COLO668 (cell line): Measurements from ENCODE around the gene LBHD1.
A peak's percentile ranks its signal among the peaks of the same experiment; 100 is the strongest.
"Not testable (repeated sequence)": the region's sequence is repeated elsewhere in the genome, so short reads cannot be mapped to it uniquely, and the experiment has no call there.

Experiments used
- DNase-seq: peaks from one replicate; lab custom pipeline; 2025; ENCODE audit not compliant: unreplicated experiment; lab: John Stamatoyannopoulos, UW

The LBHD1 gene

DNA sequence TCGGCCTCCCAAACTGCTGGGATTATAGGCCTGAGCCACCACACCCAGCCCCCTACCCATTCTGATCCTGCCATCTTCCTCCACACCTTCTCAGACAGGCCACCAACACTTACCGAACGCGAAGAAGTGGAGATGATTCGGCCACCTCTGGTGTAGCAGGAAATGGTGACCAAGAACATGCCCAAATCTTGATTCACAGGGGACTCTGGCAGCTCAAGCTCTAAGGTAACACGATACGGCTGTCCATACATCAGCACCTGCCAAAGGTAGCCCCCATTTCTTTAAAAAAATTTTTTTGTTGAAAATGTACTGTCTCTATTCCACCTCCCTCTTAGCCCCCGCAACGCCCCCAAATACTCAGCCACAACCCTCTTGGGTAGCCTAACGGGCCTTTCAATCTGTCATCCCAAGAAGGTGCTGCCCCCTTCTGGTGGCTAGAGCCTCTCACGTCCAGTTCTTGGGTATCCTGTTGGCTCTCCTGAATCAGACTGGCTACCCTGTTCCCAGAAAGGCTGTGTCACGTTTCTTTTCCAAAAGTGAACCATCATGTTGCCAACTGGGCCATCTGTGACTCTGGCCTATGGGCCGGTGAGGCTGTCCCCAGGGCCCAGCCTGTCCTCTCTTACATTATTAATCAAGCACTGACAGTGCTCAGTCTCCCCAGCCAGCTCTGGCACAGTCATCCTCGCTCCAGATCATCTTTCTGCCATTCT lies 22.5 kb upstream of the LBHD1 start:
- peak; percentile 63 for DNase-seq

DNA sequence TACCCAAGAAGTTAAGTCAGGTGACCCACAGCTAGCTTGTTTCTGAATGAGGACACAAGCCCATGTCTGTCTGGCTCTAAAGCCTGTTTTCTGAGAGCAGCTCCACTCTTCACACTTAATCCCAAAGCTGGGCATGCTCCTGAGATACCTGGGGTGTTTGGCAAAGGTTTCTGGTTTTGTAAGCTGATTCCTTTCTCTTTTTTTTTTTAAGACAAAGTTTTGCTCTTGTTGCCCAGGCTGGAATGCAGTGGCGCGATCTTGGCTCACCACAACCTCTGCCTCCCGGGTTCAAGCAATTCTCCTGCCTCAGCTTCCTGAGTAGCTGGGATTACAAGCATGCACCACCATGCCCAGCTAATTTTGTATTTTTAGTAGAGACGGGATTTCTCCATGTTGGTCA lies 21.6 kb upstream of the LBHD1 start:
- DNase-seq, result not testable (repeated sequence)

DNA sequence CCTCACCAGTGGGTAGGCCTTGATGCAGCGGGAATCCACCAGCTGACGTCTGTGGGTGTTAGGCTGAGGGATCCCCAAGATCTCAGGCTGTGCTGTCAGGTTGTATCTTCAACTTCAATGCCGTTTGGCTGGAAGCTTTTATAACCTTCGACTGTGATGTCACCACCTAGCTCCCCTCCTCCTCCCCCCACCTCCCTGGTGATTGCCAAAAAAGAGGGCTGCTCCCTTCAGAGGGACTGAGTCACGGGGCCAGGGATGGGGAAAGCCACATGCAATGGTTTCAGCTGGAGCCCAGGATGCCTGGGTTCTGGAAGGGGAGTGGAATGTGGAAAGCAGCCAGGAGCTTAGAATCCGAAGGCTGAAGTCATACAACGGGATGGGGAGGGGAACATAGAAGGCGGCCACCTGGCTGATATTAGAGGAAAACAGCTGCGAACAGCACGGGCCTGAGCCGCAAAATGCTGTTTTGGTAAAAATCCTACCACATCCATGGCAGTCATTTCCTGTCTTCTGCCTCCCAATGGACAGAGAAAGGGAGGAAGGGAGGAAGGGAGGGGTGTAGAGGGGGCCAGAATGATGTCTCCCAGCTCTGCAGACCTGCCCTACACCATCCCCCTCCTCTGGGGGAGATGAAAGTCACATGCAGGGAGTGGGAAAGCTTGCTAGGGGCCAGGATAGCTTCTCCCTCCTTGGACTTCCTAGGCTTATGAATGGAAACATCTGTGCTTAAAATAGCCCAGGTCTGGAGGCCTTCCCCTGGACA lies 17.5 kb upstream of the LBHD1 start, which contains the start of gene LRRN4CL:
Gene LRRN4CL (minus strand): TSS at position 110 of the 763 bp plus-strand sequence. CDS start 1,022 bp downstream, outside the sequence.
- DNase-seq, result no peak

DNA sequence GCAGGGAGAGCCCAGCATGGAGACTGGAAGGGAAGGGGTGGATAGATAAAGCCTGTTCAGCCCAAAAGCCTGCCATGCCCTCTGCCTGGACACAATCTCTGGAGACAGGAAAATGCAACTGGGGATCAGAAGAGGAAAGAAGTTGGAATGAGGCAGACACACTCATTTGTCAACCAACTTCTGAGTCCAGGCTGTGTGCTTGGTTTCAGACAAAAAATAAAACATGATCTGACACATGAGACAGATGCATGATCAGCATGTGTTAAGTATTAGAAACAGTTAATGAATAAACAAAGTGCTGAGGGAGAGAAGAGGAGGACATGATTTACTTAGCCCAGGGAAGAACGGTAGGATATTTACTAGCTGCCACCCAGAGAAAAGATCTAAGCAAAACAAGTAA lies 16.4 kb upstream of the LBHD1 start:
- DNase-seq, result no peak

DNA sequence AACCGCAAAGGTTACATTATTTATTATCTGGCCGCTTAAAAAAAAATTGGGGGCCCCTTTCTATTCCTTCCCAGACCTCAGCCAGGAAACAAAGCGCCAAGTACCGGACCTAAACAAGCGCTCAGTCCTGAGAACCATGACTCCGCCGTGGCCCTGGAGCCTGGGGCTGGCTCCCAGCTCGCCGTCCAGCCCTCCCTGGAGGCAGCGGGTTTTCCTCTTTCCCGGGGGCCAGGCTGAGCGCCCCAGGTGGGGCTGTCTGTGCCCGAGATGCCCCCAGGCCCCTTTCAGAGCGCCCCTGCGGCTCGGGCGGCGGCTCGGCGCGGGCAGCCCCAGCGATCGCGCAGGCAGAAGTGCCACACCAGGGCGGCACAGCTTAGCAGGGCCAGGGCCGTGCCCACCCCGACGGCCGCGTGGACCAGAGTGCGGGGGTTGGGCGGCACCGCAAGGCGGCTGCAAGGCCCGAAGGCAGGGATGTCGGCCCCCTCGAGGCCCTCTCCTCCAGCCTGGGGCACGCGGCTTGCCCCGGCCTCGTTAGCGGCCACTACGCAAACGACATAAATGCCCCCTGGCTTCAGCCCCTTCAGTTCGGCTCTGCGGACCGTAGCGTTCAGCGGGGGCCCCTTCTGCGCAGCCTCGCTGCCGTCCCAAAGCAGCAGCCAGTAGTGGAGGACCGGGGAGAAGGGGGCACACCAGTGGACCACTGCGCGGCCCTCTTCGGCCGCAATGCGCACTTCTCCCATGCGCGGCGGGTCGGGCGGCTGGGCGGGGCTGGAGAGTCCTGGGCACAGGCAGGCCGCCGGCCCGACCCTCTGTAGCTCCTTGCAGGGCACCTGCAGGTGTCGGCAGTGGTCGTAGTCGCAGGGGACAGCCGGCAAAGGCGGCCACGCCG lies 15.7 kb upstream of the LBHD1 start:
- no peak for DNase-seq

DNA sequence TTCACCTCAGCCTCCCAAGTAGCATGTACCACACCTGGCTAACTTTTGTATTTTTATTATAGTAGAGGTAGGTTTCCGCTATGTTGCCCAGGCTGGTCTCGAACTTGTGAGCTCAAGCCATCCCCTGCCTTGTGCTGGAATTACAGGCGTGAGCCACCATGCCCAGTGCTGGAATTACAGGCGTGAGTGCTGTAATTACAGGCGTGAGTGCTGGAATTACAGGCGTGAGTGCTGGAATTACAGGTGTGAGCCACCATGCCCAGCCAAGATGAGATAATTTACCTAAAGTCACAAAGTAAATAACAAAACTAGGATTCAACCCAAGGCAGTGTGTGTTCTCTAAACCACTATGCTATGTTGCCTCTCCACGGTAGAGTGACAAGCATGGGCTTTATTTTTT lies 10.5 kb upstream of the LBHD1 start:
- no peak for DNase-seq

DNA sequence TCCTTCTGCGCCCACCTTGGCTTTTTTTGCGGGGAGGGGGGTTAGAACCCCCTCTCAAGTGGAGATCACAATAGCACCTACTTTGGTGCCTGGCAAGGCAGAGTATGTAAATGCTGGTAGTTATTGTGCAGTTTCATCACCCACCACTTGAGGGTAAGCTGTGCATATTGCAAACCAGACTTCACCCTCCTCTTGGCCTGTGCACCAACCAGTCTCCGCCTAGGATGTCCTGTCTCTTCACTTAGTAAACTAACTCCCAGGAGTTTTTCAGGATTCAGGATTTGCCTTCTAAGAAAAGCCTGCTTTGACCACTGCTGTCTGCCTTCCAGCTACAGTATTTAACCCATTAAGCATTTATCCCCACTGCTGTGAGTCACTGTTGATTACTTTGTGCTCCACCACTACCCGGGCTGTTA lies 8.8 kb upstream of the LBHD1 start:
- peak; percentile 43 for DNase-seq

DNA sequence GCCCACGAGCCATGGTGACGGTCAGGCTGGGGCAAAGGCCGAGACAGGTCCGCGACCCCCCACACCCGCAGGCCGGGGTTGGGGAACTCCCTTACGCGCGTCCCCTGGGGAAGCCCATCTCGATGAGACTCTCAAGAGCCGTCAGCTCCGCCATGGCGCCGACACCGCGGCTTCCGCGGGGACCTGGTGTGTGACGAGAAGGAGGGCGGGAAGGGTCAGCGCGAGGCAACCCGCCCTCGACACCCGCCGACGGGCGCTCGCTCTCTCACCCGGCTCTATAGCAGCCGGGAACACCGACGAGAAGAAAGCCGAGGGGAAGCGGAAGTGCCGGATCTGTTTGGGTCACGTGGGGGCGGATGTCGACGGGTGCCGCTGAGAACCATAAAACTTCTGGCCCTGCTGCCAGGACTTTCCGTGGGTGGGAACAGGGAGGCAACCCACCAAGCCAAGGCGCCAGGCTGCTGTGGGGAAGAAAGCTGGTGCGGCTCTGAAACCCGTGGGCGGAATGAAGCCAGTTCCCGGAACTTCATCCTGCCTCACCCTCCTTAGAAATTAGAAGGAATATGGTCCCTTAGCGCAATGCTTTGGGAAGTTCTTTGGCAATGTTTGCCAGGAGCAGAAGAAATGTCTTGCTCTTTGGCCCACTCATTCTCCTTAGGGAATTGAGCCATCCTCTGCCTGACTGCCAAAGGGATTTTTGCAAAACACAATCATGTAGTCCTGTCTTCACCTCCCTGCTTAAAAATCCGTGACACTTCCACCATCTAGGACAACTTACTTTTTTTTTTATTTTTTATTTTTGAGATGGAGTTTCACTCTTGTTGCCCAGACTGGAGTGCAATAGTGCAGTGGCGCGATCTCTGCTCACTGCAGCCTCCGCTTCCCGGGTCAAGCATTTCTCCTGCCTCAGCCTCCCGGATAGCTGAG lies 7.0 kb upstream of the LBHD1 start, which contains the start of gene UBXN1:
Gene UBXN1 (minus strand): TSS at position 304 of the 927 bp plus-strand sequence. CDS start 150 bp downstream, at position 154.
- DNase-seq, result peak; percentile 84

DNA sequence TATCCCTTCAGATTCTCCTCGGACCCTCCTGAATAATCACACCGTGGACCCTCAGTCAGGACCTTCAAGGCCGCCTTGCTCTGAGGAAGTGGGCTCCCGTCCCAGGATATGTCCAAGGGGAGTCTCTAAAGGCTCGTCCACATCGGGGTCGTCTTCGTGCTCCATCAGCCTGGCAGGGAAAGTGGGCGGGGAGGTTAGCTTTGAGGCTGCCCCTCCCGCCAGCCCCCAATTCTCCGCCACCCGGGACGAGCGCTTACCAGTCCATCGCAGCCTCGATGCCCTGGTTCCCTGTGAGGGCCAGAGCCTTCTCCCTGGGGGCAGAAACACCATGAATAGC lies 6.3 kb upstream of the LBHD1 start:
- no peak for DNase-seq

DNA sequence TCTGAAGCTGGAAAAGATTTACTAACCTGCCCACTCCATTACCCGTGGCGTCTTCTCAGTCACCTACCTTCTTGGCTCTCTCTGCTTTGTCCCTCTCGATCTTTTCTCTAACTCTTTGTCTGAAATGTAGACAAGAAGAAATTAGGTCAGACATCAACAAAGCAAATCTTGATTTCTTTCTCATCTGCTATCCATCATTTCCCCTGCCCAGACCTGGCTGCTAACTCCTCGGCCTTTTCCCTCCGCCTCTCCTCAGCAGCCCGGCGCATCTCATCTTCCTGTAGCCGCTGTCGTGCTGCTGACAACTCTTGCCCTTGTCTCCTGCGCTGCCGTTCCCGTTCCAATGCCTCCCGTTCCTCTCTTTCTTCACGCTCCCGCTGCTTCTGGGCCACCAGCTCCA lies 5.6 kb upstream of the LBHD1 start:
- DNase-seq, result no peak

DNA sequence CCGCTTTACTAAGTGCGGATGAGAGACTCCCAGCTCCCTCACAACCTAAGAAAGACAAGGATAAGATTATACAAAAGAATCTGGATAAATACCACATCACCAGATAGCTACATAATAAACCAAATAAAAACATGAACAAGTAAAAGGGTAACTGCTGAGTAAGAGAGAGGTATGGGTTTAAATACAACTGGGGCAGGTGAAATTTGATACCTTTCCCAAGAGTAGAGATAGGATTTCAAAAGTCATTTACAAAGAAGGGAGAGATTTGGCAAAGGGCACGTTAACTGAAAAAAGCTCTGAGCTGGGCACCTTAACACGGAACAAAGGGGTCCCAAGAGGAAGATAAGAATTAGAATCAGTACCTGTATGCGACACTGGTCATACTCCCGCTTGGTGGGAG lies 5.1 kb upstream of the LBHD1 start:
- DNase-seq, result no peak

DNA sequence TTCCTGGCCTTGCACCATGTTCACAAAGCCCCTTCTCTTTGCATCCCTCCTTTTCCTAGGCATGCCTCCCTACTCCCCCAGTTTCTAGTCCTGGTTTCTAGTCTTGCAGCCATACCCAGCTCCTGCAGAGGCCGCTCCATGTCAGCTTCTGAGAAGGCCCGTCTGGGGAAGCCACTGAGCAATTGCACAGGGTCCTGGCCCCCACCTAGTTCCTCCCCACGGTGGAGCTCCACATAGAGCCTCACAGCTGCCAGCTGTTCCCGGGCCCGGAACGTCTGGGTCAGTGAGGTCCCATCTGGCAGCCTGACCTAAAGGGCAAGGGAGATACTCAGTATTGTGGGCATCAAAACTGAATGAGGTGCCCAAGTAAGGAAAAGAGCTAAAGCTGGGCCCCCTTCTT lies 4.6 kb upstream of the LBHD1 start:
- no peak for DNase-seq

DNA sequence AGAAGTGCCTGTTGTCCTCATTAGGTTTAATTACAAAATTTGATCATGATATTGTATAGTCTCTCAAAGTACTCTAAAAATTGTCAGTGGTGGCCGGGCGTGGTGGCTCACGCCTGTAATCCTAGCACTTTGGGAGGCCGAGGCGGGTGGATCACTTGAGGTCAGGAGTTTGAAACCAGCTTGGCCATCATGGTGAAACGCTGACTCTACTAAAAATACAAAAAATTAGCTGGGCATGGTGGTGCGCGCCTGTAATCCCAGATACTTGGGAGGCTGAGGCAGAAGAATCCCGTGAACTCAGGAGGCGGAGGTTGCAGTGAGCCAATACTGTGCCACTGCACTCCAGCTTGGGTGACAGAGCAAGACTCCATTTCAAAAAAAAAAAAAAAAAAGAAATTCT lies 3.3 kb upstream of the LBHD1 start:
- DNase-seq, result not testable (repeated sequence)

DNA sequence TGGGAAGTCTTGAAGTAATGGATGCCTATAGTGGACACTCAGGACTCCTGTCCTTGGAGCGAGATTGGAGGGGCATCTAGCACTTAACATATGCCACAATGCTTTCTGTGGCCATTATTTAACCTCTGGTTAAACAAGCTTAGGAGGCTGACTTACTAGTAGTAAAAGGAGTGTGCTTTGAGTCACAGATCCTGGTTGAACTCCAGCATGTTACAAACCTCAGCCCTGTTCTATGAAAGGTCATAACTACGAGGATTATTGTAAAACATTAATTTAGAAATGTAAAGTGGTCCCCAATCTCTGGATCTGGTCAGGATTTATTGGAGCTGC lies 1.1 kb upstream of the LBHD1 start:
- DNase-seq, result no peak

DNA sequence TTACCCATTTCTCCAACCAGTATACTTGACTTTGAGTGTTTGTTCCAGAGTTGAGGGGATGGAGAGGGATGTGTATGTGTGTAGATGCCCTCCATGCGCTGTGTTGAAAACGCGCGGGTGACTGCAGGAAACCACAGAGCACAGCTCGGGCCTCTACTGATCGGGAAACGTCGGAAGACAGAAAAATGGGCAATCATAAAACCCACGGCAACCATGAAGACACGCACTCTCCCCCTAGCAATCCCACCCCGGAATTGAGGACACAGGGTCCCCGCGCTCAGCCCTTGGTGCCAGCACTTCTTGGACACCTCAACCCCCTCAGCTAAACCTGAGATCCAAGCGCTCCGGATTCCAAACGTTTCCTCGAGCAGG lies 845 bp downstream of the LBHD1 start:
- peak; percentile 66 for DNase-seq

DNA sequence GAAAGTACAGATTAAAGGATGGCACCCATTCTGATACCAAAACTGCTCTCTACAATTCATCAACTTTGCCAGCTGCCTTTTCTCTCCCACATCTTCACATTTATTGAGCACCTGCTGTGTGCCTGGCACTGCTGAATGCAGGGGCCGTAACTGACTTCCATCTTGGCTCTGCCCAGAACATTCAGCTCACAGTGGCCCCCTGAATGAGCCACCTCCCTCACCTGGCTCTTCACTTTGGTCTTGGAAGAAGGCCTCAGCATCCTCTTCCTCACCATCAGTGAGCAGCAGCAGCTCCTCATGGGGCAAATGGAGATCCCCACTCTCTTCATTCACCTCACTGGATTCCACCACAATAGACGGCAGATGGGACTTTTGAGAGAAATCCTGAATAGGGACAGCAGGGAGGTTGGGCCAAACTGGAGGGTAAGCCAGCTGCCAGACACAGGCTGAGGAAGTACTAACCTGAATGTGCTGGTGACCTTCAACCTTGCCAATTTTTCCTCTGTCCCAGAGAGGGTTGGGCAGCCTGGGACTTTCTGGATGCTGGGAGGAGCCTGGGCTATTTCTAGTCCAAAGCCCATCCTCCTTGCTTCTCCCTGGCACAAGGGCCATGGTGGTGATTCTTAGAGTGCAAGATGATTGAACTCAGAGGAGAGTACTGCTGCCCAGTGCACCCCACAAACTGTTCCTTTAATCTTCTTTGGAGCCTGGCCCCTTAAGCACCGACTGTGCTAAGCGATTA lies 2.5 kb downstream of the LBHD1 start:
- DNase-seq, result no peak

DNA sequence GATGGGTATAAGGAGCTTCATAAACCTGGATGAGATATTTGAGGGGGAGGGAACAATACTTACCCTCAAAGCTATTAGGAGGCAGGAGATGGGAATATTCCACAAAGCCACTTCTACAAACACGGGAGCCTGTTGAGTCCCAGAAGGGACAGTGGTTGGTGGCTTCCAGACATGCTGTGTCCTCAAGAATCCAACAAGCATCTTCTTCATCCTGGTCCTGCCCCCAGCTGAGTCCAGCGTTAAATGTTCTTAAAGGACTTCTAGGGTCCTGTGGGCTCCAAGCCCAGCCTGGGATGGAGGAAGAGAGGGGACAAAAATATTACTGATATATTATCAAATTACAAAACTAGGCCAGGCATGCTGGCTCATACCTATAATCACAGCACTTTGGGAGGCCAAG lies 4.6 kb downstream of the LBHD1 start:
- DNase-seq, result no peak

DNA sequence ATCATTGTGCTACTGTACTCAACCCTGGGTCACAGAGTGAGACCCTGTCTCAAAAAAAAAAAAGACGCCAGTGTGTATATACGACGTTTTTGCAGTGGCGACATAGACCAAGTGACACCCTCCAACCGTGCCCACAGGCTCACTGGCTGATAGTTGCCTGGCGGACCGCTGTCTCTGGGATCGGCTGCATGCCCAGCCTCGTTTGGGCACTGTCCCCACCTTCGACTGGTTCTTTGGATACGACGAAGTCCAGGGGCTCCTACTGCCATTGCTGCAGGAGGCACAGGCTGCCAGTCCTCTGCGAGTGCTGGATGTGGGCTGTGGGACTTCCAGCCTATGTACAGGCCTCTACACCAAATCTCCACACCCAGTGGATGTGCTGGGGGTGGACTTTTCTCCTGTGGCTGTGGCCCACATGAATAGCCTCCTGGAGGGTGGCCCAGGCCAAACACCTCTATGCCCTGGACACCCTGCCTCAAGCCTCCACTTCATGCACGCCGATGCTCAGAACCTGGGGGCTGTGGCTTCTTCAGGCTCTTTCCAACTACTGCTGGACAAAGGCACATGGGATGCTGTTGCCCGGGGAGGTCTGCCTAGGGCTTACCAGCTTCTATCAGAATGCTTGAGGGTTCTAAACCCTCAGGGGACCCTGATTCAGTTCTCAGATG lies 5.7 kb downstream of the LBHD1 start:
- no peak for DNase-seq

DNA sequence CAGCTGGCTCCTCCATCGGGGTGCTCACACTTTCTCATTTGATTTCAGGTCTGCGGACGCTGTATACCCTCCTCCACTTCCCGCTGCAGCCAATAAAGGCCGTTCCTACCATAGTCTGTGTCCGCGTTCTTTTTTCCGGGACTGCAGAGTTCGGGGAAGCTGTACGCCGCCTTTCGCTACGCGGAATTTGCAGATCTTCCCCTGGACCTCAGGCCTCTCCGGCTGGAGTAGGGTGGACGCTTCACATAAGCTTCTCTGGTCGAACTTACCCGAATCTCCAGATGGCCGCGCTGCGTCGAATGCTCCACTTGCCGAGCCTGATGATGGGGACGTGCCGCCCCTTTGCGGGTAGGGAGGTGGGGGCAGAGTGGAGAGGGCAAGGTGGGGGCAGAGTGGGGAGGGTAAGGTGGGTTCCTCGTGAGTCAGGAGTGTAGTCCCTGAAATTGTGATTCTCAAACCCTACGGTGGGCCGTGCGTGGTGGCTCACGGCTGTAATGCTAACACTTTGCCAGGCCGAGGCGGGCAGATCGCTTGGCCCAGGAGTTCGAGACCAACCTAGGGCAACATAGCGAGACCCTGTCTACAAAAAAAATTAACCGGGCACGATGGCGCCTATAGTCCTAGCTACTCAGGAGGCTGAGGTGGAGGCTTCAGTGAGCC lies 6.3 kb downstream of the LBHD1 start:
- peak; percentile 51 for DNase-seq
